ENCODE measurements around the gene ARHGAP26. TPM values are rescaled to one million over a fixed set of nuclear protein-coding genes. Genes with fewer than 3 reads are reported as not detected.
A peak's percentile ranks its signal among the peaks of the same experiment; 100 is the strongest.

ARHGAP26 gene
- total RNA-seq, 2 donors from 2014 or later, result 24.0 to 24.3 TPM

- DNase-seq, result no peak
- Mint-ChIP-seq H3K36me3 (ENCODE audit: insufficient read depth in 2 of 2) (peaks cover 0 to 1% of the 10 kb centered on the region in 2 donors), H3K4me3 (no peak overlapping the region), H3K4me1 (ENCODE audit: low read depth) (peaks cover 55% of the 10 kb centered on the region), H3K9me3 (no peaks in the 10 kb centered on the region), H3K27ac (peak overlapping the region; percentile 31), H3K27me3 (ENCODE audit: low read depth) (no peaks in the 10 kb centered on the region)
- no peak for ATAC-seq (replicated peaks in 1 of 2)
These were observed 454.5 kb downstream of the ARHGAP26 start for GRCh38 chr5:143224672-143225071.

DNA sequence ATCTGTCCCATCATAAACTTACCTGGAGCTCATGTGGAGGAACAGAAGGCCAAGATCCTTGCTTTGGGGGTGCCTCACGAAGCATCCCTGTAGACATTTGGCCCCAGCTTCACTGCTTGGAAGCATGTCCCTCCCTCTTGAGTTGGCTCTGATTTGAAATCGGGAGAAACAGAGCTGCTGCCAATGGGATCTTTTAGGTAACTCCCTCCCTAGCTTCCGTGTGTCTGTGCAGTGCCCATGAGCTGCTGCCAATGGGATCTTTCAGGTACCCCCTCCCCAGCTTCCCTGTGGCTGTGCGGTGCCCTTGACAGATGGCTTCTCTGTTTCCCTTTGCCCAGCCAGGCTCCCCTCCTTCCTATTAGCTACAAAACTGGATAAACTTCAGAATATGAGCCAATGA lies 455.3 kb downstream of the ARHGAP26 start:
- H3K4me1 Mint-ChIP-seq (ENCODE audit: low read depth), result peaks cover 56% of the 10 kb centered on the region
- DNase-seq, result no peak

GRCh38 chr5:143226361-143226760 lies 456.2 kb downstream of the ARHGAP26 start:
- Mint-ChIP-seq H3K4me3 (no peak overlapping the region), H3K27me3 (ENCODE audit: low read depth) (no peaks in the 10 kb centered on the region), H3K27ac (no peak overlapping the region), H3K4me1 (ENCODE audit: low read depth) (peaks cover 55% of the 10 kb centered on the region), H3K36me3 (ENCODE audit: insufficient read depth in 2 of 2) (peaks cover 0 to 1% of the 10 kb centered on the region in 2 donors), H3K9me3 (no peaks in the 10 kb centered on the region)
- ATAC-seq (replicated peaks in 1 of 2), result no peak
- no peak for DNase-seq

More for the DNA sequence above, 455.3 kb downstream of the ARHGAP26 start:
- Mint-ChIP-seq H3K27me3 (ENCODE audit: low read depth) (no peaks in the 10 kb centered on the region), H3K27ac (no peak overlapping the region), H3K4me3 (no peak overlapping the region), H3K36me3 (ENCODE audit: insufficient read depth in 2 of 2) (peaks cover 0 to 1% of the 10 kb centered on the region in 2 donors), H3K9me3 (no peaks in the 10 kb centered on the region)
- no peak for ATAC-seq (replicated peaks in 1 of 2)

DNA sequence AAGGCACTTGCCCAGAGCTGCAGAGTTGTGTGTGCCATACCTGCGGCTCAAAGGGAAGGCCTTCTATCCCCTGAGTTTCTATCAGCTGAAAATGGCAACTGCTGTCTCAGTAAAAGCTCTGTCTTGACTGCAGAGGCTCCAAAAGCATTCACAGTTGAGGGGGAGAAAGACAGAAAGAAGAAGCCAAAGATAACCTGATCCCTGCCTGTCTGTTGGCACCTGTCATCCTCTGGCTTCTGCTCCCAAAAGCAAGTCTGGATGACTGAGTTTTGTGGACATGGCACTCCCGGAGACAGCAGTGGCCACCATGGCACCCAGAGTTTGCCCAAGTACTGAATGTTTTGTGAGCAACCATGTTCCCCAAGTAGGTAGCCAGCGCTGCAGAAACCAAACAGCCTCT lies 456.7 kb downstream of the ARHGAP26 start:
- H3K4me1 Mint-ChIP-seq (ENCODE audit: low read depth), result peaks cover 51% of the 10 kb centered on the region

GRCh38 chr5:143227301-143227700 lies 457.1 kb downstream of the ARHGAP26 start:
- no peak overlapping the region for H3K4me3 Mint-ChIP-seq
- no peak overlapping the region for H3K27ac Mint-ChIP-seq
- H3K36me3 Mint-ChIP-seq (ENCODE audit: insufficient read depth in 2 of 2), result peaks cover 0 to 1% of the 10 kb centered on the region in 2 donors
- H3K9me3 Mint-ChIP-seq, result no peaks in the 10 kb centered on the region
- H3K27me3 Mint-ChIP-seq (ENCODE audit: low read depth), result no peaks in the 10 kb centered on the region
- no peak for ATAC-seq (replicated peaks in 1 of 2)
- DNase-seq, result no peak
- H3K4me1 Mint-ChIP-seq (ENCODE audit: low read depth), result peaks cover 51% of the 10 kb centered on the region

More for the DNA sequence above, 456.7 kb downstream of the ARHGAP26 start:
- ATAC-seq (replicated peaks in 1 of 2) (no peak), DNase-seq (no peak)
- Mint-ChIP-seq H3K27me3 (ENCODE audit: low read depth) (no peaks in the 10 kb centered on the region), H3K9me3 (no peaks in the 10 kb centered on the region), H3K4me3 (no peak overlapping the region), H3K36me3 (ENCODE audit: insufficient read depth in 2 of 2) (peaks cover 0 to 1% of the 10 kb centered on the region in 2 donors), H3K27ac (no peak overlapping the region)

GRCh38 chr5:143228597-143229293 lies 458.6 kb downstream of the ARHGAP26 start:
- H3K27ac Mint-ChIP-seq, result peak overlapping the region; percentile 73
- peaks cover 37% of the 10 kb centered on the region for H3K4me1 Mint-ChIP-seq (ENCODE audit: low read depth)
- peak overlapping the region in 1 of 2 donors; percentile 73 for H3K4me3 Mint-ChIP-seq
- ATAC-seq (replicated peaks in 1 of 2), result peak in 1 of 2 donors; percentile 3
- H3K27me3 Mint-ChIP-seq (ENCODE audit: low read depth), result no peaks in the 10 kb centered on the region
- DNase-seq, result peak; percentile 31 to 33
- H3K9me3 Mint-ChIP-seq, result no peaks in the 10 kb centered on the region
- no peaks in the 10 kb centered on the region for H3K36me3 Mint-ChIP-seq (ENCODE audit: insufficient read depth in 2 of 2)

DNA sequence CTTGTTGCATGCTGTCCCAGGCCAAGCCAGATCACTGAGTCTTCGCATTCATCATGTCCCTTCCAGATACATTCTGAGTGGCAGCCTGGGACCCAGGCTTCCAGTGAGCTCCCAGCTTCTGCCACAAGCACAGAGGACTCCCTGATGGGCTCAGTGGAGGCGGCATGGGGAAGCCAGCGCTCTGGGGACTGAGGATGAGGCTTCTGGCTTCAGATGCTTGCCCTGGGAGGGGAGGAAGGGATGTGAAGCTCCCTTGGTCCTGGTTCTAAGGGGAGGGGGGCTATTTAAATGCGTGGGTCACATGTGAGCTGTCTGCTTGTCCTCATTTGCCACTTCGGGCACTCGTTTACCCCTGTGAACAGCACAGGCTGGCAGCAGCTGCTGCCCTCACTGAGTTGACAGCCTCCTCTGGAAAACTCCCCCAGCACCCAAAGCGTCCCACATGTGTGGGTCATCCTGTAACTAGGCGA lies 459.3 kb downstream of the ARHGAP26 start:
- ATAC-seq (replicated peaks in 1 of 2) (peak; percentile 64 to 71), DNase-seq (peak; percentile 35 to 45)
- Mint-ChIP-seq H3K4me1 (ENCODE audit: low read depth) (peaks cover 34% of the 10 kb centered on the region), H3K9me3 (no peaks in the 10 kb centered on the region), H3K4me3 (peak overlapping the region; percentile 69 to 73), H3K36me3 (ENCODE audit: insufficient read depth in 2 of 2) (no peaks in the 10 kb centered on the region), H3K27ac (peak overlapping the region; percentile 73), H3K27me3 (ENCODE audit: low read depth) (no peaks in the 10 kb centered on the region)

DNA sequence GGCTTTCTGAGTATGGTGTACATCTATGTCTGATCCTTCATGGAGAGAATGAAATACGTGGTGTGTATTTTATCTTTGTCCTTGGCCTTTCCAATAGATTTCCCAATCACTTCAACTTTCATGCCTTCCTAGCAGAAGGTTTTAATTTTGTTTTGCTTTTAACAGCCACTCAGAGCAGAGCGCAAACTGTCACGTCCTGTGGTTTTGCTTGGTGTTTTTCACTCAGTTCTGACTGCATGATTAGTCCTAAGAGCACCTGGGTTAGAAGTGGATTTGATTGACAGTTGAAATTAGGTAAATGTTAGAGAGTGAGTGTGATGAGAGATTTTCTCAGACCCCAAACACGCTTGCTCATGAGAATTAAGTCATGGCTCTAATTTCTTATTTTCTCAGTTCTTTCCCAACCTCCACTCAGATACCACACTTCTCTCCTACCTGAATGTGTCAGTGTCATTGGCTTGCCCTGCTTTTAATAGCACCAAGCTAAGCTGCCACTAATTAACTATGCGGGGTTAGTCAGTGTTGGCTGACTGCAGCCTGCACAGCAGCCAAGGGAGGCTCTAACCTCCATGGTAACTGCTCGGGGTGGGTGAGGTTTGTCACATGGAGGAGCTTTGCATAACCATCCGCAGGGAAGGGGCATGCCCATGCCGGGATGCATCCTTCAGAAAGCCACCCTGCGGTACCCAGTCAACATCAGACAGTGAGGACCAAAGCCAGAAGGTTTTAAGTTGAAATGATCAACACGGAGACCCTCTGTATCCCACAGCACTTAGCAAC lies 459.9 kb downstream of the ARHGAP26 start:
- peak overlapping the region; percentile 69 to 73 for H3K4me3 Mint-ChIP-seq
- no peaks in the 10 kb centered on the region for H3K36me3 Mint-ChIP-seq (ENCODE audit: insufficient read depth in 2 of 2)
- H3K27ac Mint-ChIP-seq, result peak overlapping the region; percentile 44
- no peaks in the 10 kb centered on the region for H3K9me3 Mint-ChIP-seq
- H3K4me1 Mint-ChIP-seq (ENCODE audit: low read depth), result peaks cover 34% of the 10 kb centered on the region
- H3K27me3 Mint-ChIP-seq (ENCODE audit: low read depth), result no peaks in the 10 kb centered on the region
- DNase-seq (peak; percentile 49 to 51), ATAC-seq (replicated peaks in 1 of 2) (peak; percentile 93 to 94)

DNA sequence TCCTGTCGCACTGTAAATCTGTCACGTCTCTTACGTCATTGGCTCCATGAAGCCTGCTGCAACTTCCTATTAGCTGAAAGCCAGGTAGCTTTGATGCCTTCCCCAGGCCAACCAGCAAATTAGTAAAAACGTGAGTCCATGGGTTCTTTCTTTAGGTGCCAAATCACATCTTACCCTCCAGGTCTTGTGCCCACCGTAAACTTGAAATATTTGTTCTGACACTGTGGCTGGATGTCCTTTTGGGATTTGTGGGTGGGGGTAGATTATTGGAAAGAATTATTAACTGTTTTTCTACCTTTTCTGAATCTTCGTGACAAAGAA lies 460.5 kb downstream of the ARHGAP26 start:
- Mint-ChIP-seq H3K9me3 (no peaks in the 10 kb centered on the region), H3K36me3 (ENCODE audit: insufficient read depth in 2 of 2) (no peaks in the 10 kb centered on the region), H3K27me3 (ENCODE audit: low read depth) (no peaks in the 10 kb centered on the region), H3K4me3 (peak overlapping the region; percentile 54 to 69), H3K27ac (no peak overlapping the region), H3K4me1 (ENCODE audit: low read depth) (peaks cover 34% of the 10 kb centered on the region)
- no peak for DNase-seq
- ATAC-seq (replicated peaks in 1 of 2), result no peak

GRCh38 chr5:143231416-143231815 lies 461.2 kb downstream of the ARHGAP26 start:
- Mint-ChIP-seq H3K4me1 (ENCODE audit: low read depth) (peaks cover 34% of the 10 kb centered on the region), H3K27ac (no peak overlapping the region), H3K9me3 (no peaks in the 10 kb centered on the region), H3K4me3 (no peak overlapping the region), H3K36me3 (ENCODE audit: insufficient read depth in 2 of 2) (no peaks in the 10 kb centered on the region), H3K27me3 (ENCODE audit: low read depth) (no peaks in the 10 kb centered on the region)
- DNase-seq (no peak), ATAC-seq (replicated peaks in 1 of 2) (no peak)

DNA sequence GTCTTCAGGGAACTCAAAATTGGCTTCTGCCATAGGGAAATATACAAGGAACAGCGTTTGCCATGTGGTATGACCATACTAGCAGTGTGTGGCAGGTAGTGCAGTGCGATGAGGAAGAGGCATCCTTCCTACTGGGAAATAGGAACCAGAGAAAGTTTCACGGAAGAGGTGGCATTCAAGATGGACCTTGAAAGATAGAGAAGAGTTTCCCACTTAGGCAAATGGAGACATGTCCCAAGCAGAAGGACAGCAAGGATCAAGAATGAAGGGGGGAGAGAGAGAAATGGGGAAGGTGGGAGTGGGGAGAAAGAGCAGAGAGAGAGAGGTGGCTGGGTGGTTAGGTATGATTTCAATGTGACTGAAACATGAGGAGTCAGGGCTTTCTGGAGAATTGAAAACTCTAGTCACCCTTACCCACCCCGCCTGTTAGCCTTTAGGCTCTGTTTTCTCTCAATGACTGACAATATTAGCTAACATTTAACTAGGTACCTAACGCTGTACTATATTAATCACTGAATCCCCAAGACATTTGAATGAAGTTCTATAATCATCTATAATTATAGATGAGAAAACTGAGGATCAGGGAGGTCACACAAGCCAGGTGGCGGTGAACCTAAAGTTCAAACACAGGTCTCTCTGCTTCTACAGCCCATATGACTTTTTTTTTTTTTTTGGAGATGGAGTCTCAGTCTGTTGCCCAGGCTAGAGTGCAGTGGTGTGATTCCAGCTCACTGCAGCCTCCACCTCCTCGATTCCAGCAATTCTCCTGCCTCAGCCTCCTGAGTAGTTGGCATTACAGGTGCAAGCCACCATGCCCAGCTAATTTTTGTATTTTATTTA lies 462.0 kb downstream of the ARHGAP26 start:
- H3K27ac Mint-ChIP-seq, result no peak overlapping the region
- H3K27me3 Mint-ChIP-seq (ENCODE audit: low read depth), result no peaks in the 10 kb centered on the region
- H3K9me3 Mint-ChIP-seq, result no peaks in the 10 kb centered on the region
- DNase-seq (no peak), ATAC-seq (replicated peaks in 1 of 2) (no peak)
- H3K36me3 Mint-ChIP-seq (ENCODE audit: insufficient read depth in 2 of 2), result no peaks in the 10 kb centered on the region
- H3K4me1 Mint-ChIP-seq (ENCODE audit: low read depth), result peaks cover 34% of the 10 kb centered on the region
- no peak overlapping the region for H3K4me3 Mint-ChIP-seq

DNA sequence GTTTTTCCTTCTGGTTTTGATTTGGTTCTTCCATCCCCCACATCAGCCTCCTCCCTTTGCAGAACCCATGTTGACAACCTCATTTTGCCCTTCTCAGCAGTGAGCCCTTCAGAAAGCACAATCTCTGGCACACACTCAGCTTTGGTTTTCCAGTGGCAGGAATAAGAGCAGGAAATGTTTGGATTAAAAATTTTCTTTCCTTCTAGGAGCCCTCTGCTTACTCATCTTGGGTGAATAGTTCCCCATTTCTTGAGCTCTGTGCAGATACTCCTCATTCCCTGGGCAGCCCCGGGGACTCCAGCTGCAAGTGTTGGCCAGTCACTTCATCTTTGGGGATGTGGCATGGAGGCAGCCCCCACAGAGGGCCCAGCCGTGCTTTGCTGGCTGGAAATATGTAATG lies 462.9 kb downstream of the ARHGAP26 start:
- Mint-ChIP-seq H3K4me3 (no peak overlapping the region), H3K9me3 (no peaks in the 10 kb centered on the region), H3K27ac (no peak overlapping the region), H3K36me3 (ENCODE audit: insufficient read depth in 2 of 2) (no peaks in the 10 kb centered on the region), H3K27me3 (ENCODE audit: low read depth) (no peaks in the 10 kb centered on the region), H3K4me1 (ENCODE audit: low read depth) (peaks cover 34% of the 10 kb centered on the region)
- DNase-seq (no peak), ATAC-seq (replicated peaks in 1 of 2) (no peak)

Measured in activated T-cell treated with anti-CD3 and anti-CD28 coated beads, Interleukin-2, amount 50 U/mL, for 72 hours (primary cell).